WTC11 (cell line): ENCODE results near the gene BACH2.

Experiments
- CREB1 ChIP-seq: sonication (generic); formaldehyde crosslinking; IDR thresholded peaks from 2 replicates; pipeline ENCODE4 v1.8.0; 2023; ENCODE audit warnings: mild to moderate bottlenecking, missing genetic modification reagents
- E2F1 ChIP-seq: sonication (generic); formaldehyde crosslinking; IDR thresholded peaks from 2 replicates; pipeline ENCODE4 v1.8.0; 2022; ENCODE audit warnings: mild to moderate bottlenecking, missing genetic modification reagents
- MYBL2 ChIP-seq: sonication (generic); formaldehyde crosslinking; IDR thresholded peaks from 2 replicates; pipeline ENCODE4 v1.8.1; 2023; ENCODE audit warnings: mild to moderate bottlenecking, moderate library complexity, missing genetic modification reagents
- TP53 ChIP-seq: sonication (generic); formaldehyde crosslinking; IDR thresholded peaks from 2 replicates; pipeline ENCODE4 v1.8.1; 2023; ENCODE audit warnings: mild to moderate bottlenecking, missing genetic modification reagents

DNA sequence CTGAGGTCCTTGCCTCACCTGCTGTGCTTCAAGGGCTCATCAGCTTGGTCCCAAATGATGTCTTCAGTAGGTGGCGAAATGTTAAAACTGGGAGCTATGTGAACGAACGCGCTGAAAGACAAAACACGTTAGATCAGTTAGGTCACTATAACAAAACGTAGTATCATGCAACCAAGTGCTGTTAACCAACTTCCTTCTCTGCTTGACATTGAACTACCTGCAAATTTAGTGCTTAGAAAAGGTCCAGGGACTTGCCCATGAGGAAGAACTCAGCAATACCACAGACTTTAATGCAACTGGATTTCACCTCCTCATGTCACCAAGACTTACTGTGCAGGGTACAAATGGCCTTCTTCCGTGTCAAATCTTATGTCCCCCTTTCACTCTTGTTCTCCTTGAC, 24.8 kb downstream of the BACH2 start:
- TF ChIP-seq CREB1 (CRISPR knock-in tag) (no peak), E2F1 (CRISPR knock-in tag) (no peak), MYBL2 (CRISPR knock-in tag) (no peak), TP53 (CRISPR knock-in tag) (no peak)
